Measurements from ENCODE around the gene CCR2. TPM values are rescaled to one million over a fixed set of nuclear protein-coding genes. Genes with fewer than 3 reads are reported as not detected.
"Not testable (repeated sequence)": the region's sequence is repeated elsewhere in the genome, so short reads cannot be mapped to it uniquely, and the experiment has no call there.

The CCR2 gene
- total RNA-seq, 2 donors from 2014 or later, result 2.9 to 17.5 TPM

GRCh38 chr3:46380471-46381221, 26.7 kb downstream of the CCR2 start:
- H3K36me3 Mint-ChIP-seq (ENCODE audit: low read depth), result no peaks in the 10 kb centered on the region
- H3K4me1 Mint-ChIP-seq, result peaks cover 16% of the 10 kb centered on the region
- H3K27ac Mint-ChIP-seq, result no peak overlapping the region
- peaks cover 4% of the 10 kb centered on the region for H3K27me3 Mint-ChIP-seq
- H3K4me3 Mint-ChIP-seq, result no peak overlapping the region
- H3K9me3 Mint-ChIP-seq, result no peaks in the 10 kb centered on the region
- ATAC-seq (replicated peaks), result peak; percentile 21

GRCh38 chr3:46381625-46382024, 27.7 kb downstream of the CCR2 start:
- Mint-ChIP-seq H3K27ac (no peak overlapping the region), H3K9me3 (no peaks in the 10 kb centered on the region), H3K27me3 (peaks cover 4% of the 10 kb centered on the region), H3K4me1 (peaks cover 13% of the 10 kb centered on the region), H3K4me3 (no peak overlapping the region), H3K36me3 (ENCODE audit: low read depth) (no peaks in the 10 kb centered on the region)
- no peak for ATAC-seq (replicated peaks)

DNA sequence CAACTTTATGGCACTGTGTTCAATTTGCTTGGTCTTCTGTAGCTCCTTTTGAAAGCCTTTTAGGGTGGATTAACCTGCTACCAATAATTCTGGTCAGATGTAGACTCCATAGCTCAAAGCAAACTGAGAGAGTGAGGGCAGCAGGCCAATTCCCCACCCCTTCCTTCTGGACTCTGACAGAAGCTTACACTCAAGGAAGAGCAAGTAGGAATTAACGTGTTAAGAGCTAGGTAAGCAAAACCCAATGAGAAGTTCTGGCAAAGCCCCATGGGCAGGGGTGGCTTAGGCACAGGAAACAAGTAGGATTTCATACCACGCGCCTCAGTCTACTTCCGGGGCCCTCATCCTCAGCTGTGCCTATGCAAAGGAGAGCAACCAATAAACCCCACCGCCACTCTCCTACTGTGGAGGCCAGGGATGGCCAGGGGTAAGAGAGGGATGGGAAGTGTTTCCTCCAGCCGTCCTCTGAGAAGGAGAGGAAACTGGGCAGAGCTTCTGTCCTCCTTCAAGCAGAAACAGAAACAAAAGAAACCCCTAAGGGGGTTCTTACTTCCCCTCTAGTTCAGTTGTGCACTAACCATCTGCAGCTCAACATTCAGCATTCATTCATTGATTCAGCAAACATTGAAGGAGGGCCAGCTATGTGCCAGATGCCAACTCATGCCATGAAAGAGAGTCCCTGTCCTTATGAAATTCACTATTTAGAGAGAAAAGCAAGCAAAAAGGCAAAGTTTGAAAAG, 29.5 kb downstream of the CCR2 start:
- peaks cover 4% of the 10 kb centered on the region for H3K27me3 Mint-ChIP-seq
- no peak overlapping the region for H3K4me3 Mint-ChIP-seq
- no peak for ATAC-seq (replicated peaks)
- no peaks in the 10 kb centered on the region for H3K9me3 Mint-ChIP-seq
- H3K36me3 Mint-ChIP-seq (ENCODE audit: low read depth), result no peaks in the 10 kb centered on the region
- no peak overlapping the region for H3K27ac Mint-ChIP-seq
- H3K4me1 Mint-ChIP-seq, result peaks cover 9% of the 10 kb centered on the region

DNA sequence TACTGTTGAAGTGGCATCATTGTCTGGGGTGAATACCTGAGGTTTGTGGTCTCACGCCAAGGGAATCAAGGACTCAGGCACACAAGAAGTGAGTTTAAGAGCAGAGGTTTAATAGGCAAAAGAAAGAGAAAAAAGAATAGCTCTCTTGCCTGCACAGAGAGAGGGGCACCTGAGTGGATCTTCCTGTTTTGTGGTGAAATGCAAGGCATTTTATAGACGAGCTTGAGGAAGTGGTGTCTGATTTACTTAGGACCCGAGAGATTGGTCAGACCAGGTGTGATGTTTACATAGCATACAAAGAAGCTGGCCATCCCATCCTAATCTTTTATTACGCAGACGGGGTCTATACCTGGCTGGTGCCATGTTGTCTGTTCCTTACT, 30.0 kb downstream of the CCR2 start:
- Mint-ChIP-seq H3K27me3 (peaks cover 4% of the 10 kb centered on the region), H3K36me3 (ENCODE audit: low read depth) (no peaks in the 10 kb centered on the region), H3K4me1 (peaks cover 8% of the 10 kb centered on the region), H3K9me3 (no peaks in the 10 kb centered on the region), H3K27ac (no peak overlapping the region), H3K4me3 (no peak overlapping the region)
- no peak for ATAC-seq (replicated peaks)

- Mint-ChIP-seq H3K4me1 (peaks cover 1% of the 10 kb centered on the region), H3K36me3 (ENCODE audit: low read depth) (no peaks in the 10 kb centered on the region), H3K27me3 (peaks cover 4% of the 10 kb centered on the region), H3K9me3 (no peaks in the 10 kb centered on the region), H3K4me3 (no peak overlapping the region), H3K27ac (no peak overlapping the region)
- peak; percentile 66 for ATAC-seq (replicated peaks)
Observed at GRCh38 chr3:46386205-46386604, 32.3 kb downstream of the CCR2 start.

- H3K4me1 Mint-ChIP-seq; H3K4me3 Mint-ChIP-seq; H3K9me3 Mint-ChIP-seq; H3K27me3 Mint-ChIP-seq; H3K36me3 Mint-ChIP-seq (ENCODE audit: low read depth); H3K27ac Mint-ChIP-seq; ATAC-seq (replicated peaks): not testable (repeated sequence)
Observed at GRCh38 chr3:46388847-46389246, 34.9 kb downstream of the CCR2 start.

DNA sequence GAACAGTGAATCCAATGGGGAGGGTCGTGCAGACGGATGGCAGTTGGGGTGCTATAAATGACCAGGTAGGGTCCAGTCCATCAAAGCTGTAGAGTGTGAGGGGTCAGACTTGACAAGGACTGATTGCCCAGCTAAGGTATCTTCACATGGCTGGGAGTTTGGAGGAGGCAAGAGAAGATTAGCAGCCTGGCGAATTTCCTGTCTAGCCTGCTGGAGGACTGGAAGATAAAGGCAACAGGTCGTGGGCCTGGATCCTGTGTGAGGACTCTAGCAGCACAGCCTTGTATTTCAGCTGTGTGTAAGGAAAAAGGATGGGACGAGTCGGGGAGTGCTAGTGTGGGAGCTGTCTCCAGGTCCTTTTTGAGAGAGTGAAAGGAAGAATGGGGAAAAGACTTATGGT, 35.4 kb downstream of the CCR2 start:
- no peak for ATAC-seq (replicated peaks)
- H3K27ac Mint-ChIP-seq, result no peak overlapping the region
- no peaks in the 10 kb centered on the region for H3K9me3 Mint-ChIP-seq
- H3K4me1 Mint-ChIP-seq, result no peaks in the 10 kb centered on the region
- no peak overlapping the region for H3K4me3 Mint-ChIP-seq
- no peaks in the 10 kb centered on the region for H3K36me3 Mint-ChIP-seq (ENCODE audit: low read depth)
- peaks cover 4% of the 10 kb centered on the region for H3K27me3 Mint-ChIP-seq

DNA sequence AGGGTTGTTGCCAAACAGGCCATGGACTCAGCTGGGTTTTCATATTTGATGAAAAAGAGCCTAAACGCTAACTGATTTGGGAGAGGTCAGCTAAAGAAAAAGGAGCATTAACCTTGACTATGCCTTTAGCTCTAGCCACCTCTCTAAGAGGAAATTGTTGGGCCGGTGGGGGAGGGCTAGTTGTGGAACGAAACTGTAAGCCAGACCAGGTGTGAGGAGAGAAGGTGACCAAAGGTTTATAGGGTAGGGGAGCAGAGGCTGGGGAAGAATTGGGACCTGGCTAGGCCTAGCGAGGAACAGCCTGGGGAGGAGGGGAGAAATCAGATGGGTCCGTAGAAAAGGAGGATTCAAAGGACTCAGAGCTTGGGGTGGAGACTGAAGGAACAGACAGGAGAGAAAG, 37.6 kb downstream of the CCR2 start:
- not testable (repeated sequence) for H3K4me3 Mint-ChIP-seq

DNA sequence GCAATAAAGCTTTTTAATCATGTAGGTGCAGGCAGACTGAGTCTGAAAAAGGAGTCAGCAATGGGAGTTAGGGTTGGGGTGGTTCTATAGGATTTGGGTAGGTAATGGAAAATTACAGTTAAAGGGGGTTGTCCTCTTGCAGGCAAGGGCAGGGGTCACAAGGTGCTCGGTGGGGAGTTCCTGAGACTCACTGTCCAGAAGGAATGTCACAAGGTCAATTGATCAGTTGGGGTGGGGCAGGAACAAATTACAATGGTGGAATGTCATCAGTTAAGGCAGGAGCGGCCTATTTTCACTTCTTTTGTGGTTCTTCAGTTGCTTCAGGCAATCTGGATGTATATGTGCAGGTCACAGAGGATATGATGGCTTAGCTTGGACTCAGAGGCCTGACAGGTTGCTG, 39.1 kb downstream of the CCR2 start:
- Mint-ChIP-seq H3K27me3 (peaks cover 7% of the 10 kb centered on the region), H3K36me3 (ENCODE audit: low read depth) (no peaks in the 10 kb centered on the region), H3K27ac (no peak overlapping the region), H3K4me1 (no peaks in the 10 kb centered on the region), H3K9me3 (no peaks in the 10 kb centered on the region), H3K4me3 (no peak overlapping the region)
- no peak for ATAC-seq (replicated peaks)

More for the DNA sequence above, 37.6 kb downstream of the CCR2 start:
- not testable (repeated sequence) for H3K27me3 Mint-ChIP-seq; H3K27ac Mint-ChIP-seq; H3K4me1 Mint-ChIP-seq; H3K9me3 Mint-ChIP-seq; H3K36me3 Mint-ChIP-seq (ENCODE audit: low read depth); ATAC-seq (replicated peaks)

DNA sequence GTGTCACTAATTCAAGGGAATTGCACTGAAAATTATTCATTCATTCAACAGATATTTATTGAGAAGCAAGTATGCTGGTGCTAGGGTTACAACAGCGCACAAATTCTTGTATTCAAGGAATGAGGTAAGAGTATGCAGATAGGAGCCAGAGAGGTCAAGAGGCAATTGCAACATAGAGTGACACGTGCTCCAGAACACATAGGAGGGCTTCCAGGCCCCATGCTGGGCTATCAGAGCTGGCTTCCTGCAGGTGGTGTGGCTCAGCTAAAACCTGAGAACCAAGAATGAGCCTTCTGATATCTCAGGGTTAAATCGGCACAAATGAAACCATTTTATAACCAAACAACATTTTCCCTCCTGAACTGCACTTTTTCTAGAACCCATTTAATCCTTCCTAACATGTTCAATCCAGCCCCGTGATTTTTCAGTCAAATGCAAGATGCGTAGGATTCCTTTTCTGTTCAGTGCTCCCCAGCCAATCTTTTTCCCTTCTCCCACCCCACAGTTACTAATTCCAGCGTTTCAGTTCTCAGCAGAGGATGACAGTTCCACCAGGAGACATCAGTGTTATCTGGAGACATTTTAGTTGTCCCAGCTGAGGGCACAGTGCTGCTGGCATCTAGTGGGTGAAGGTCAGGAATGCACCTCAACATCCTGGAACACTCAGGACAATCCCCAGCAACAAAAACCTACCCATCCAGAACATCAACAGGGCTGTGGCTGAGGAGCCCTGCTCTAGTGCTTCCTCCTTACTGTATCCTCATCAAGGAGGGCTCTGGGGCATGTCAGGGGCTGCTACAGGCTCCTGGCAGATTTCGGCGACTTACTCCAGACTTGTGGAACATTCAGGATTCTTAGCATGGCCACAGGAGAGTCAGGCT, 39.9 kb downstream of the CCR2 start:
- Mint-ChIP-seq H3K27me3 (peaks cover 7% of the 10 kb centered on the region), H3K4me1 (no peaks in the 10 kb centered on the region), H3K4me3 (no peak overlapping the region), H3K27ac (no peak overlapping the region), H3K36me3 (ENCODE audit: low read depth) (no peaks in the 10 kb centered on the region), H3K9me3 (no peaks in the 10 kb centered on the region)
- no peak for ATAC-seq (replicated peaks)

GRCh38 chr3:46395210-46395661, 41.3 kb downstream of the CCR2 start:
- ATAC-seq (replicated peaks), result no peak
- Mint-ChIP-seq H3K27me3 (peaks cover 7% of the 10 kb centered on the region), H3K4me1 (no peaks in the 10 kb centered on the region), H3K4me3 (no peak overlapping the region), H3K36me3 (ENCODE audit: low read depth) (no peaks in the 10 kb centered on the region), H3K27ac (no peak overlapping the region), H3K9me3 (no peaks in the 10 kb centered on the region)

DNA sequence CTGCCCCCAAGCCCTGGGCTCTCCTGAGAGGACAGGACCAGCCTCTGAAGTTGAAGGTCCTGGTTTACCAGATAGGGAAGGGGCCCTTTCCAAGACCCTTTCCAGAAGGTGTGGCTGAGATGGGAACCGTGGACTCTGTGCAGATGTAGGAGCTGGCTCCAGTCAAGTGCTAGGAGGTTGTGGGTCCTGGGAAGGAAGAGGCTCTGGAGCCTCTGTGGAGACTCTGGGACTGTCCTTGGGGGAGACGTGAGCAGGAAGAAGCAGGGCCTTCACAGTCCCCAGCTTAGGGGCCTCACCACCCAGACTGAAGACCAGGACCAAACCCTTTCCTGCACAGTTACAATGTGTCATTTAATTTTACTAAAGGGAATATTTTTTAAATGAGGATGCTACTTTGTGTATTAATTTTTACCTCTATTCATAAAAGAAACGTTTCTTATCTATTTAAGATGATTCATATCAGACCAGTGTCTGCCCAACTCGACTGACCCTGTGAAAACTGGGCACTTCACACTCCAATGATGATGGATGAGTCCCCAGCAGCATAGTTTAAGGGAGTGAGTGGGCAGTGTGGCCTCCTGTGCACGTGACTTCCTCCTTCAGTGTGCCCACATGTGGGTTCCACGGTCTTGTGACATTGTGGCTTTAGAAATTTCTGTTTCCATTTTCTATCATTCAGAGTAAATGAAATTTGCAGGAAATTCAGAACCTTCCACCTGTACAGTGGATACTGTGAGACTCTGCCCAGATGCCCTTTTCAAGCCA, 42.0 kb downstream of the CCR2 start:
- H3K27me3 Mint-ChIP-seq, result peaks cover 7% of the 10 kb centered on the region
- no peak for ATAC-seq (replicated peaks)
- H3K9me3 Mint-ChIP-seq, result no peaks in the 10 kb centered on the region
- H3K4me3 Mint-ChIP-seq, result no peak overlapping the region
- H3K36me3 Mint-ChIP-seq (ENCODE audit: low read depth), result no peaks in the 10 kb centered on the region
- no peak overlapping the region for H3K27ac Mint-ChIP-seq
- H3K4me1 Mint-ChIP-seq, result no peaks in the 10 kb centered on the region

DNA sequence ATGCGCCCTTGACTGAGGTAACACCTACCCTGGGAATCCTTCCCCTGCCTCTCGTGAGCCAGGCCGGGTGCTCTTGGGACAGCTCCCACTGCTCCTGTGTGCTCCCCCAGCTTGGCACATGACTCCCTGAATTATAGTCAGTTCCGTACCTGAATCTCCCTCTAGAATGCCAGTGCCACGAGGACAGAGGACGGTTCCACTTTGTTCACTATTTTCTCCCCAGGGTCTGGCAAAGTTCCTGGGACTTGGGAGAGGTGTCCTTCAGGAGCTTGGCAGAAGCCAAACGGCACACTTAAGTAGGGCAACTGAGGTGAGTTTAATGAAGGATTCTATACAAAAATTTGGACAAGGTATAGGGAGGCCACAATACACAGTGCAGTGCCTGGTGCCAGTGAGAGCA, 43.2 kb downstream of the CCR2 start:
- no peaks in the 10 kb centered on the region for H3K9me3 Mint-ChIP-seq
- no peaks in the 10 kb centered on the region for H3K36me3 Mint-ChIP-seq (ENCODE audit: low read depth)
- no peak overlapping the region for H3K4me3 Mint-ChIP-seq
- no peak overlapping the region for H3K27ac Mint-ChIP-seq
- no peaks in the 10 kb centered on the region for H3K4me1 Mint-ChIP-seq
- peaks cover 7% of the 10 kb centered on the region for H3K27me3 Mint-ChIP-seq
- ATAC-seq (replicated peaks), result no peak

Data from activated T-helper 17 cell treated with anti-CD3 and anti-CD28 coated beads, Interleukin-2, amount 50 U/mL, for 72 hours (primary cell).